ENCODE data around the gene ACTL8.

Gene ACTL8

GRCh38 chr1:17791055-17791390, 35.9 kb downstream of the ACTL8 start:
- Histone ChIP-seq H3K36me3 (replicated peaks; ENCODE audit: insufficient read depth, low read length) (no peaks in the 10 kb centered on the region), H3K27me3 (replicated peaks; ENCODE audit: insufficient read depth, low read length) (peaks cover 79% of the 10 kb centered on the region), H3K4me2 (ENCODE audit: low read depth, low read length) (no peak overlapping the region), H3K9me2 (replicated peaks; ENCODE audit: insufficient read depth, low read length) (no peaks in the 10 kb centered on the region), H3K4me3 (ENCODE audit: low read length) (no peak overlapping the region), H3K9ac (ENCODE audit: low read length) (no peak overlapping the region), H3K4me1 (ENCODE audit: low read length) (no peaks in the 10 kb centered on the region), H3K27ac (ENCODE audit: low read length) (no peak overlapping the region), H3K9me3 (replicated peaks; ENCODE audit: insufficient read depth, low read length) (no peaks in the 10 kb centered on the region), H4K20me1 (ENCODE audit: insufficient read depth, low read length) (no peaks in the 10 kb centered on the region), H3K79me2 (ENCODE audit: low read length) (no peaks in the 10 kb centered on the region), H3F3A (ENCODE audit: insufficient read depth, low read length) (no peaks in the 10 kb centered on the region), H2AFZ (ENCODE audit: low read length) (no peak overlapping the region)
- TF ChIP-seq EZH2phosphoT487 (IDR thresholded peaks at IDR 0.05; ENCODE audit: low read length): no peak
- TF ChIP-seq EZH2 (optimal IDR thresholded peaks at IDR 0.05; ENCODE audit: low read depth, low read length): no peak
- no peak for DNase-seq

- Histone ChIP-seq H3K27me3 (replicated peaks; ENCODE audit: insufficient read depth, low read length) (peaks cover 79% of the 10 kb centered on the region), H3K9ac (ENCODE audit: low read length) (no peak overlapping the region), H3K4me1 (ENCODE audit: low read length) (no peaks in the 10 kb centered on the region), H3K79me2 (ENCODE audit: low read length) (no peaks in the 10 kb centered on the region), H2AFZ (ENCODE audit: low read length) (no peak overlapping the region), H3K4me3 (ENCODE audit: low read length) (no peak overlapping the region), H3K4me2 (ENCODE audit: low read depth, low read length) (no peak overlapping the region), H3K27ac (ENCODE audit: low read length) (no peak overlapping the region), H4K20me1 (ENCODE audit: insufficient read depth, low read length) (no peaks in the 10 kb centered on the region), H3K36me3 (replicated peaks; ENCODE audit: insufficient read depth, low read length) (no peaks in the 10 kb centered on the region), H3K9me3 (replicated peaks; ENCODE audit: insufficient read depth, low read length) (no peaks in the 10 kb centered on the region), H3K9me2 (replicated peaks; ENCODE audit: insufficient read depth, low read length) (no peaks in the 10 kb centered on the region), H3F3A (ENCODE audit: insufficient read depth, low read length) (no peaks in the 10 kb centered on the region)
- DNase-seq: no peak
- TF ChIP-seq, protein P1, sequence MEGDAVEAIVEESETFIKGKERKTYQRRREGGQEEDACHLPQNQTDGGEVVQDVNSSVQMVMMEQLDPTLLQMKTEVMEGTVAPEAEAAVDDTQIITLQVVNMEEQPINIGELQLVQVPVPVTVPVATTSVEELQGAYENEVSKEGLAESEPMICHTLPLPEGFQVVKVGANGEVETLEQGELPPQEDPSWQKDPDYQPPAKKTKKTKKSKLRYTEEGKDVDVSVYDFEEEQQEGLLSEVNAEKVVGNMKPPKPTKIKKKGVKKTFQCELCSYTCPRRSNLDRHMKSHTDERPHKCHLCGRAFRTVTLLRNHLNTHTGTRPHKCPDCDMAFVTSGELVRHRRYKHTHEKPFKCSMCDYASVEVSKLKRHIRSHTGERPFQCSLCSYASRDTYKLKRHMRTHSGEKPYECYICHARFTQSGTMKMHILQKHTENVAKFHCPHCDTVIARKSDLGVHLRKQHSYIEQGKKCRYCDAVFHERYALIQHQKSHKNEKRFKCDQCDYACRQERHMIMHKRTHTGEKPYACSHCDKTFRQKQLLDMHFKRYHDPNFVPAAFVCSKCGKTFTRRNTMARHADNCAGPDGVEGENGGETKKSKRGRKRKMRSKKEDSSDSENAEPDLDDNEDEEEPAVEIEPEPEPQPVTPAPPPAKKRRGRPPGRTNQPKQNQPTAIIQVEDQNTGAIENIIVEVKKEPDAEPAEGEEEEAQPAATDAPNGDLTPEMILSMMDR (IDR thresholded peaks at IDR 0.05; ENCODE audit: low read length): no peak
- TF ChIP-seq EZH2phosphoT487 (IDR thresholded peaks at IDR 0.05; ENCODE audit: low read length) (no peak), EZH2 (optimal IDR thresholded peaks at IDR 0.05; ENCODE audit: low read depth, low read length) (no peak)
Measured at GRCh38 chr1:17791480-17791879, 36.3 kb downstream of the ACTL8 start.

GRCh38 chr1:17792421-17792820, 37.3 kb downstream of the ACTL8 start:
- H2AFZ ChIP-seq (ENCODE audit: low read length): no peak overlapping the region
- no peak overlapping the region for H3K27ac ChIP-seq (ENCODE audit: low read length)
- H3K9me3 ChIP-seq (replicated peaks; ENCODE audit: insufficient read depth, low read length): no peaks in the 10 kb centered on the region
- no peaks in the 10 kb centered on the region for H3K9me2 ChIP-seq (replicated peaks; ENCODE audit: insufficient read depth, low read length)
- H3K4me1 ChIP-seq (ENCODE audit: low read length): no peaks in the 10 kb centered on the region
- peaks cover 79% of the 10 kb centered on the region for H3K27me3 ChIP-seq (replicated peaks; ENCODE audit: insufficient read depth, low read length)
- H3K9ac ChIP-seq (ENCODE audit: low read length): no peak overlapping the region
- no peaks in the 10 kb centered on the region for H3F3A ChIP-seq (ENCODE audit: insufficient read depth, low read length)
- H3K36me3 ChIP-seq (replicated peaks; ENCODE audit: insufficient read depth, low read length): no peaks in the 10 kb centered on the region
- TF ChIP-seq EZH2 (optimal IDR thresholded peaks at IDR 0.05; ENCODE audit: low read depth, low read length) (no peak), EZH2phosphoT487 (IDR thresholded peaks at IDR 0.05; ENCODE audit: low read length) (no peak)
- TF ChIP-seq, protein P1 (IDR thresholded peaks at IDR 0.05; ENCODE audit: low read length): no peak
- H3K4me3 ChIP-seq (ENCODE audit: low read length): no peak overlapping the region
- DNase-seq: no peak
- H3K4me2 ChIP-seq (ENCODE audit: low read depth, low read length): no peak overlapping the region
- no peaks in the 10 kb centered on the region for H4K20me1 ChIP-seq (ENCODE audit: insufficient read depth, low read length)
- no peaks in the 10 kb centered on the region for H3K79me2 ChIP-seq (ENCODE audit: low read length)

DNA sequence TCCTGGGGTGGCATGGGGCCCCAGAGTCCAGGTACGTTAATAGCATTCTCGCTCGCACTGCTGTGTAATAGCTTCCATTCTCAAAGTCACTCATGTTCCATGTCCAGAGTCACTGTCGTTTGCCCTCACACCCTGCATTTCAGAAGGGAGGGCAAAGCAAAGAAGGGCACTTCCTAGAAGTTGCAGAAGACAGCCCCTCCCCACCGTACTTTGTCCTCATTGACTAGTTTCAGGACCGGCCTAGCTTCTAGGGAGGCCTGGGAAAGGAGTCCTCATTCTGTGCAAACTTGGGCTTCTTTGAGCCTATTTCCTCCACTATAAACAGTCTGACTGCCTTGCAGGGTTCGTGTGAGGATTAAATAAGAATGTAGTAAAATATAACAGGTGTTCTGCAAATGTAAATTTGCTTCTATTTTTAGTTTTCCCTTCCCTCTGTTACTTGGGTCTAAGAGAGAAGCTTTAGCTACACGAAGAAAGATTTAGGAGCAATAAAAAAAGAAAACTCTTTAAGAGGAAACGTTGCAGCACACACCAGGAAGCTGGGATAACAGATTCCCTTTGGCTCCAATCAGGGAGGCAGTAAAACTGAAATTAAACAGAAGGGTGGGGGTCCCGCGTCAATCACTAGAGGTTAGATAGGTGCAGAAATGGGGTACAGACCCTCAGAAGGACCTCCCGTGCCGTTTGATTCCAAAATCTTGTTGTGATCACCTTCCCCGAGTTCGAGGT, 40.1 kb downstream of the ACTL8 start:
- Histone ChIP-seq H3K4me2 (ENCODE audit: low read depth, low read length) (no peak overlapping the region), H4K20me1 (ENCODE audit: insufficient read depth, low read length) (no peaks in the 10 kb centered on the region), H2AFZ (ENCODE audit: low read length) (no peak overlapping the region), H3K79me2 (ENCODE audit: low read length) (no peaks in the 10 kb centered on the region), H3K27ac (ENCODE audit: low read length) (no peak overlapping the region), H3F3A (ENCODE audit: insufficient read depth, low read length) (no peaks in the 10 kb centered on the region), H3K4me3 (ENCODE audit: low read length) (no peak overlapping the region), H3K4me1 (ENCODE audit: low read length) (no peaks in the 10 kb centered on the region), H3K9ac (ENCODE audit: low read length) (no peak overlapping the region), H3K36me3 (replicated peaks; ENCODE audit: insufficient read depth, low read length) (no peaks in the 10 kb centered on the region), H3K9me3 (replicated peaks; ENCODE audit: insufficient read depth, low read length) (no peaks in the 10 kb centered on the region), H3K9me2 (replicated peaks; ENCODE audit: insufficient read depth, low read length) (no peaks in the 10 kb centered on the region), H3K27me3 (replicated peaks; ENCODE audit: insufficient read depth, low read length) (peaks cover 95% of the 10 kb centered on the region)
- no peak for TF ChIP-seq EZH2phosphoT487 (IDR thresholded peaks at IDR 0.05; ENCODE audit: low read length)
- TF ChIP-seq, protein P1 (IDR thresholded peaks at IDR 0.05; ENCODE audit: low read length): no peak
- no peak for TF ChIP-seq EZH2 (optimal IDR thresholded peaks at IDR 0.05; ENCODE audit: low read depth, low read length)
- DNase-seq: no peak
